ENCODE results near the gene SRGAP1.

SRGAP1 gene

GRCh38 chr12:64001439-64001838, 156.9 kb downstream of the SRGAP1 start:
- no peak for DNase-seq (ENCODE audit: insufficient read length, low spot score)
- no peak for FAIRE-seq
- TF ChIP-seq CTCF (IDR thresholded peaks at IDR 0.05; ENCODE audit: insufficient read depth, missing control alignments): no peak

GRCh38 chr12:64004641-64005040, 160.1 kb downstream of the SRGAP1 start:
- FAIRE-seq (no peak), DNase-seq (ENCODE audit: insufficient read length, low spot score) (no peak)
- no peak for TF ChIP-seq CTCF (IDR thresholded peaks at IDR 0.05; ENCODE audit: insufficient read depth, missing control alignments)

GRCh38 chr12:64006211-64006825, 161.8 kb downstream of the SRGAP1 start:
- FAIRE-seq (no peak), DNase-seq (ENCODE audit: insufficient read length, low spot score) (no peak)
- no peak for TF ChIP-seq CTCF (IDR thresholded peaks at IDR 0.05; ENCODE audit: insufficient read depth, missing control alignments)

GRCh38 chr12:64007853-64008252, 163.4 kb downstream of the SRGAP1 start:
- no peak for TF ChIP-seq CTCF (IDR thresholded peaks at IDR 0.05; ENCODE audit: insufficient read depth, missing control alignments)
- DNase-seq (ENCODE audit: insufficient read length, low spot score): no peak
- no peak for FAIRE-seq

- DNase-seq (ENCODE audit: insufficient read length, low spot score): no peak
- TF ChIP-seq CTCF (IDR thresholded peaks at IDR 0.05; ENCODE audit: insufficient read depth, missing control alignments): no peak
- FAIRE-seq: no peak
These were observed 164.1 kb downstream of the SRGAP1 start for GRCh38 chr12:64008596-64008995.

- DNase-seq (ENCODE audit: insufficient read length, low spot score): no peak
- TF ChIP-seq CTCF (IDR thresholded peaks at IDR 0.05; ENCODE audit: insufficient read depth, missing control alignments): no peak
- FAIRE-seq: no peak
These were observed 165.0 kb downstream of the SRGAP1 start for GRCh38 chr12:64009321-64010068.

- no peak for TF ChIP-seq CTCF (IDR thresholded peaks at IDR 0.05; ENCODE audit: insufficient read depth, missing control alignments)
- no peak for FAIRE-seq
- no peak for DNase-seq (ENCODE audit: insufficient read length, low spot score)
These were observed 165.7 kb downstream of the SRGAP1 start for GRCh38 chr12:64010069-64010686.

Data from D721Med (cell line).